PC-3 (cell line): Measurements from ENCODE around the gene BAIAP2.

Source experiments
- EZH2phosphoT487 ChIP-seq: fragments of 300-600 bp; sonication (generic); IDR thresholded peaks from 2 replicates; pipeline ENCODE4 v1.6.1; 2018; ENCODE audit warnings: mild to moderate bottlenecking, antibody characterized with exemption, low read length, borderline replicate concordance
- TF ChIP-seq, protein P1 (sequence below): fragments of 300-600 bp; sonication (generic); conservative IDR thresholded peaks from 2 replicates; pipeline ENCODE4 v1.5.1; 2017; ENCODE audit warnings: antibody characterized with exemption, low read depth, mild to moderate bottlenecking, low read length

DNA sequence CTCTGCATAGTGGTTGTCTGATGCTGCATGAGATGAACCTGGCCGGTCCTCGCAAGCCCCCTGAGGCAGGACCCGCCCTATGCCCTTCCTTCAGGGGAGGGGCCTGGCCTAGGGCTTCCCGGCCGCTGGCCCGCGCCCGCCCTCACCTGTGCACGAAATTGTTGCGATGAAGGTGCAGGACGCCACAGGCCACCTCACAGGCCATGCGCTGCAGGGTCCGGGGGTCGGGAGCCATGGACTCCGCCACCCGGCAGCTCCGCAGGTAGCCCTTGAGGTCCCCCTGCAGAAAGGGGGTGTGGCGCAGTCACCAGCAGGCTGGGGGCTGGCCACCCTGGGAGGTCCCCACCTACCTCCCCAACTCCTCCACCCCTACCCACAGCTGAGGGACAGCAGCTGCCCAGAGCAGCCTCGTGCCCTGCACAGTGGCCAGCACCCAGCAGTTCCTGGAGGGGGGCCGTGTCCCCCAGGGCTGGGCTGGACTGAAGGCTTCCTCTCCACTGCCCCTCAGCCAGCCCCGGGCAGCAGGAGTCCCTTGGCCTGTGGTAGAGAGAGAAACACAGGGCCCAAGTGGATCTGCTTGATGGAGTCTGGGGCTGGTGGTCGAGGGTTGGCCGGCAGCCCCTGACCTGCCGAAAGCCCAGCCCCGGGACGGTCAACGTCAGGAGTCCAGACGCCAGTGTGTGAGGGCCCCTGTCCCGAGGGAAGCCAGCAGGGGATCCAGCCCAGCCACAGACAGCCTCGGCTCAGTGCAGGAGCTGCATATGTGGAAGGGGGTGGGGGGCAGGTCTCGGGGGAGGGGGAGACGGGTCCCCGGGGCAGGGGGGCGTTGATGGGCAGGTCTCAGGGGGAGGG is 91.6 kb downstream of the BAIAP2 start:
- TF ChIP-seq, protein P1, sequence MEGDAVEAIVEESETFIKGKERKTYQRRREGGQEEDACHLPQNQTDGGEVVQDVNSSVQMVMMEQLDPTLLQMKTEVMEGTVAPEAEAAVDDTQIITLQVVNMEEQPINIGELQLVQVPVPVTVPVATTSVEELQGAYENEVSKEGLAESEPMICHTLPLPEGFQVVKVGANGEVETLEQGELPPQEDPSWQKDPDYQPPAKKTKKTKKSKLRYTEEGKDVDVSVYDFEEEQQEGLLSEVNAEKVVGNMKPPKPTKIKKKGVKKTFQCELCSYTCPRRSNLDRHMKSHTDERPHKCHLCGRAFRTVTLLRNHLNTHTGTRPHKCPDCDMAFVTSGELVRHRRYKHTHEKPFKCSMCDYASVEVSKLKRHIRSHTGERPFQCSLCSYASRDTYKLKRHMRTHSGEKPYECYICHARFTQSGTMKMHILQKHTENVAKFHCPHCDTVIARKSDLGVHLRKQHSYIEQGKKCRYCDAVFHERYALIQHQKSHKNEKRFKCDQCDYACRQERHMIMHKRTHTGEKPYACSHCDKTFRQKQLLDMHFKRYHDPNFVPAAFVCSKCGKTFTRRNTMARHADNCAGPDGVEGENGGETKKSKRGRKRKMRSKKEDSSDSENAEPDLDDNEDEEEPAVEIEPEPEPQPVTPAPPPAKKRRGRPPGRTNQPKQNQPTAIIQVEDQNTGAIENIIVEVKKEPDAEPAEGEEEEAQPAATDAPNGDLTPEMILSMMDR: no peak
- TF ChIP-seq EZH2phosphoT487: no peak
